HCT116 (cell line): ENCODE data around the gene CAP2. TPM values are rescaled to one million over a fixed set of nuclear protein-coding genes. Genes with fewer than 3 reads are reported as not detected.

Experiments used
- ATAC-seq: fragments of 200-7000 bp; cut with Tn5 transposase; 2 replicates; pipeline ENCODE4 v1.9.1; 2020; ENCODE audit warnings: mild to moderate bottlenecking, moderate library complexity
- BruUV-seq: library from RNA; stranded (reverse); fragments of 400-500 nt; replicated peaks from 2 replicates; lab custom pipeline; 2021; lab: Mats Ljungman, UMichigan
- CTCF ChIA-PET: fragments of 300-600 bp; sonication (Branson Sonifier 250); formaldehyde crosslinking; loops from one replicate; lab custom pipeline; 2021; ENCODE audit warnings: antibody characterized with exemption; lab: Charles Lee
- POLR2A ChIA-PET: fragments of 300-600, 350-600 bp; sonication (Branson Sonifier 250); formaldehyde crosslinking; loops from one replicate; lab custom pipeline; 2021; ENCODE audit warnings: antibody characterized with exemption; lab: Charles Lee
- RAD21 ChIA-PET, 2 experiments: fragments of 300-600 bp; sonication (Branson Sonifier 250); formaldehyde crosslinking; loops; one replicate each; lab custom pipeline; 2023; ENCODE audit warnings: low total read pairs in 2 of 2; ENCODE audit not compliant: uncharacterized antibody in 2 of 2, unreplicated experiment in 2 of 2, low non-redundant PET in 1 of 2; lab: Charles Lee
- DNase-seq: peaks from one replicate; pipeline ENCODE4 v3.0.0-alpha.2; 2010; ENCODE audit warnings: low read depth, low spot score
- H2AFZ ChIP-seq: fragments of 200-600 bp; shearing (Covaris generic), sonication (generic); 2 replicates; pipeline ENCODE4 v1.6.1; 2017; ENCODE audit warnings: low read depth, mixed run types, mixed read lengths, antibody characterized with exemption, low read length; ENCODE audit not compliant: poor library complexity, severe bottlenecking
- H3K27ac ChIP-seq: 2 replicates; pipeline ENCODE4 v1.5.1; 2012; ENCODE audit warnings: low read depth, low read length
- H3K27me3 ChIP-seq: fragments of 200-600 bp; sonication (generic); 2 replicates; pipeline ENCODE4 v1.6.1; 2016; ENCODE audit warnings: mixed run types, low read length, mixed read lengths; ENCODE audit not compliant: insufficient read depth
- H3K36me3 ChIP-seq, 2 experiments: fragments of 200-500 bp in 1 of 2; fragments of 200-600 bp in 1 of 2; sonication (Bioruptor generic) in 1 of 2; sonication (generic) in 1 of 2; 2 replicates each; pipeline versions ENCODE4 v1.5.1 to v1.6.1; 2014 to 2016; ENCODE audit warnings: low read length in 2 of 2, inconsistent platforms in 1 of 2, mixed read lengths in 1 of 2, mixed run types in 1 of 2; ENCODE audit not compliant: insufficient read depth in 2 of 2, control insufficient read depth in 1 of 2
- H3K4me1 ChIP-seq, 2 experiments: fragments of 200-600 bp in 1 of 2; sonication (generic) in 1 of 2; 2 replicates each; pipeline versions ENCODE4 v1.5.1 to v1.6.1; 2012 to 2017; ENCODE audit warnings: low read length in 2 of 2, inconsistent platforms in 1 of 2, mild to moderate bottlenecking in 1 of 2, mixed read lengths in 1 of 2, mixed run types in 1 of 2, moderate library complexity in 1 of 2; ENCODE audit not compliant: insufficient read depth in 2 of 2, control insufficient read depth in 1 of 2
- H3K4me2 ChIP-seq: fragments of 200-600 bp; sonication (generic); 2 replicates; pipeline ENCODE4 v1.6.1; 2017; ENCODE audit warnings: mixed run types, low read length, mixed read lengths
- H3K4me3 ChIP-seq, 2 experiments: fragments of 200-600 bp in 1 of 2; sonication (generic) in 1 of 2; replicated peaks in 1 of 2; 2 replicates each; pipeline ENCODE4 v1.5.1; 2011 to 2016; ENCODE audit warnings: low read length in 2 of 2, control low read depth in 1 of 2, low read depth in 1 of 2, mild to moderate bottlenecking in 1 of 2, mixed read lengths in 1 of 2, mixed run types in 1 of 2
- H3K79me2 ChIP-seq: fragments of 200-600 bp; sonication (generic); 2 replicates; pipeline ENCODE4 v1.6.1; 2017; ENCODE audit warnings: mild to moderate bottlenecking, mixed run types, low read length, moderate library complexity, mixed read lengths; ENCODE audit not compliant: insufficient read depth
- H3K9ac ChIP-seq: fragments of 200-600 bp; sonication (generic); 2 replicates; pipeline ENCODE4 v1.6.1; 2016; ENCODE audit warnings: low read length, mixed read lengths
- H3K9me2 ChIP-seq: fragments of 200-600 bp; sonication (generic), shearing (Covaris generic); 2 replicates; pipeline ENCODE4 v1.6.1; 2017; ENCODE audit warnings: mixed run types, mild to moderate bottlenecking, moderate library complexity; ENCODE audit not compliant: insufficient read depth
- H3K9me3 ChIP-seq, 2 experiments: fragments of 200-500 bp in 1 of 2; fragments of 200-600 bp in 1 of 2; sonication (Bioruptor generic) in 1 of 2; sonication (generic) in 1 of 2; 2 replicates each; pipeline ENCODE4 v1.6.1; 2014 to 2017; ENCODE audit warnings: low read length in 2 of 2, mixed read lengths in 2 of 2, inconsistent platforms in 1 of 2, low read depth in 1 of 2, mild to moderate bottlenecking in 1 of 2, mixed run types in 1 of 2, moderate library complexity in 1 of 2; ENCODE audit not compliant: control insufficient read depth in 1 of 2, insufficient read depth in 1 of 2
- H4K20me1 ChIP-seq: fragments of 200-600 bp; sonication (generic), shearing (Covaris generic); 2 replicates; pipeline ENCODE4 v1.6.1; 2017; ENCODE audit warnings: mixed run types, mild to moderate bottlenecking, moderate library complexity; ENCODE audit not compliant: insufficient read depth
- CEBPB ChIP-seq: IDR thresholded peaks from 2 replicates; pipeline ENCODE4 v1.6.1; 2012; ENCODE audit warnings: low read depth
- EGR1 ChIP-seq: IDR thresholded peaks from 2 replicates; pipeline ENCODE4 v1.6.1; 2012; ENCODE audit warnings: low read depth
- ELF1 ChIP-seq: IDR thresholded peaks from 2 replicates; pipeline ENCODE4 v1.6.1; 2012; ENCODE audit warnings: low read depth, borderline replicate concordance
- EZH2 ChIP-seq: fragments of 200-600 bp; sonication (generic); IDR thresholded peaks from 2 replicates; pipeline ENCODE4 v1.6.1; 2017; ENCODE audit warnings: antibody characterized with exemption, mixed run types
- EZH2phosphoT487 ChIP-seq: fragments of 200-600 bp; IDR thresholded peaks from 2 replicates; pipeline ENCODE4 v1.6.1; 2018; ENCODE audit warnings: antibody characterized with exemption, borderline replicate concordance
- FOSL1 ChIP-seq: IDR thresholded peaks from 2 replicates; pipeline ENCODE4 v1.6.1; 2012; ENCODE audit warnings: low read depth
- POLR2A ChIP-seq: IDR thresholded peaks from 2 replicates; pipeline ENCODE4 v1.7.0; 2011; ENCODE audit warnings: borderline replicate concordance; ENCODE audit not compliant: insufficient read depth, insufficient read length; ENCODE audit errors: extremely low read depth
- POLR2AphosphoS5 ChIP-seq: IDR thresholded peaks from 2 replicates; pipeline ENCODE4 v1.6.1; 2011; ENCODE audit warnings: mild to moderate bottlenecking, low read depth, low read length, moderate library complexity
- RAD21 ChIP-seq: IDR thresholded peaks from 2 replicates; pipeline ENCODE4 v1.6.1; 2012; ENCODE audit warnings: low read depth, mild to moderate bottlenecking
- REST ChIP-seq: IDR thresholded peaks from 2 replicates; pipeline ENCODE4 v1.6.1; 2012; ENCODE audit warnings: low read depth
- SP1 ChIP-seq: IDR thresholded peaks from 2 replicates; pipeline ENCODE4 v1.6.1; 2012; ENCODE audit warnings: low read depth
- SRF ChIP-seq: IDR thresholded peaks from 2 replicates; pipeline ENCODE4 v1.6.1; 2012; ENCODE audit warnings: low read depth
- TCF7L2 ChIP-seq: IDR thresholded peaks from 2 replicates; pipeline ENCODE4 v1.7.0; 2011; ENCODE audit warnings: borderline replicate concordance, inconsistent platforms; ENCODE audit not compliant: insufficient read depth, insufficient read length; ENCODE audit errors: extremely low read depth
- YY1 ChIP-seq: IDR thresholded peaks from 2 replicates; pipeline ENCODE4 v1.6.1; 2011; ENCODE audit warnings: low read length, low read depth, moderate library complexity, mild to moderate bottlenecking; ENCODE audit not compliant: insufficient replicate concordance; ENCODE audit errors: extremely low read depth
- ZBTB33 ChIP-seq: IDR thresholded peaks from 2 replicates; pipeline ENCODE4 v1.6.1; 2011; ENCODE audit warnings: mild to moderate bottlenecking, low read length, moderate library complexity; ENCODE audit not compliant: insufficient replicate concordance; ENCODE audit errors: extremely low read depth
- ZNF274 ChIP-seq: fragments of 200-500 bp; sonication (Bioruptor generic); IDR thresholded peaks from 2 replicates; pipeline ENCODE4 v1.6.1; 2014; ENCODE audit warnings: mild to moderate bottlenecking, low read depth, low read length, inconsistent platforms
- intact Hi-C: fragments of 100-400 bp; cut with micrococcal nuclease; formaldehyde crosslinking; loops from 2 replicates; pipeline ENCODE4 v1.10.0; 2022
- total RNA-seq: library from RNA; stranded (reverse); gene quantifications from one replicate; pipeline ENCODE4 v1.2.1, GENCODE V29; 2021; ENCODE audit not compliant: unreplicated experiment
- TF ChIP-seq, protein P1 (sequence below), 3 experiments: fragments of 200-600 bp in 1 of 3; sonication (generic) in 1 of 3; IDR thresholded peaks in 2 of 3; conservative IDR thresholded peaks in 1 of 3; 2 replicates each; pipeline ENCODE4 v1.5.1; 2012 to 2017; ENCODE audit warnings: low read depth in 2 of 3, low read length in 2 of 3, antibody characterized with exemption in 1 of 3, borderline replicate concordance in 1 of 3, control low read depth in 1 of 3, mild to moderate bottlenecking in 1 of 3, mixed read lengths in 1 of 3, mixed run types in 1 of 3, moderate library complexity in 1 of 3; ENCODE audit not compliant: insufficient read depth in 1 of 3
- TF ChIP-seq, protein P2 (sequence below): IDR thresholded peaks from 2 replicates; pipeline ENCODE4 v1.6.1; 2012

Gene CAP2
- total RNA-seq, 1 experiment from 2014 or later = 3.8 TPM

DNA sequence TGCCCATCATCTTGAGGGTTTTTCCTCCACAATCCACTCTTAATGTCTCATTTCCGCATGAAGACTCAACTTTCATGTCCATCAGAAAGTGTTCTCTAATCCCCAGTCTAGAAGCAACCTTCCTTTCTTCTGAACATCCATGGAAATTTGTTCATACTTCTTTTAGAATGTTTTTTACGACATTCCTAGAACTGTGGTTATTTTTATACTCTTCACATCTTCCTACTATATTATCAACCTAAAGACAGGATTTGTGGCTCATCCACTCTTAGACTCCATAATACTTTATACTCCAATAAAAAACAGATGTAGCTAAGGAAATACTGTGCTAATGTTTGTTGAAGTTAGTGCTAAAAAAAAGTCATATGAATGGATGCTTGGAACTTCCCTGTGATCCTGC is 1.4 kb upstream of the CAP2 start:
- Histone ChIP-seq H3K4me1 (peaks cover 14 to 18% of the 10 kb centered on the region in 2 experiments), H3K4me2 (no peak overlapping the region), H3K27me3 (no peaks in the 10 kb centered on the region), H3K27ac (no peak overlapping the region), H3K79me2 (peaks cover 11% of the 10 kb centered on the region), H3K9me3 (no peaks in the 10 kb centered on the region), H3K9me2 (no peaks in the 10 kb centered on the region), H3K4me3 (no peak overlapping the region), H2AFZ (no peak overlapping the region), H3K9ac (no peak overlapping the region), H3K36me3 (no peaks in the 10 kb centered on the region), H4K20me1 (no peaks in the 10 kb centered on the region)
- intact Hi-C loops = no loop called here
- ChIA-PET CTCF (no interaction called here), POLR2A (no interaction called here), RAD21 (no interaction called here)
- no peak for ATAC-seq
- no peak for DNase-seq
- TF ChIP-seq CEBPB = no peak
- TF ChIP-seq FOSL1 = no peak
- no peak for TF ChIP-seq ZBTB33
- TF ChIP-seq POLR2AphosphoS5 = no peak
- TF ChIP-seq TCF7L2 = no peak
- no peak for TF ChIP-seq SP1
- no peak for TF ChIP-seq EZH2
- no peak for TF ChIP-seq SRF
- TF ChIP-seq, protein P1, sequence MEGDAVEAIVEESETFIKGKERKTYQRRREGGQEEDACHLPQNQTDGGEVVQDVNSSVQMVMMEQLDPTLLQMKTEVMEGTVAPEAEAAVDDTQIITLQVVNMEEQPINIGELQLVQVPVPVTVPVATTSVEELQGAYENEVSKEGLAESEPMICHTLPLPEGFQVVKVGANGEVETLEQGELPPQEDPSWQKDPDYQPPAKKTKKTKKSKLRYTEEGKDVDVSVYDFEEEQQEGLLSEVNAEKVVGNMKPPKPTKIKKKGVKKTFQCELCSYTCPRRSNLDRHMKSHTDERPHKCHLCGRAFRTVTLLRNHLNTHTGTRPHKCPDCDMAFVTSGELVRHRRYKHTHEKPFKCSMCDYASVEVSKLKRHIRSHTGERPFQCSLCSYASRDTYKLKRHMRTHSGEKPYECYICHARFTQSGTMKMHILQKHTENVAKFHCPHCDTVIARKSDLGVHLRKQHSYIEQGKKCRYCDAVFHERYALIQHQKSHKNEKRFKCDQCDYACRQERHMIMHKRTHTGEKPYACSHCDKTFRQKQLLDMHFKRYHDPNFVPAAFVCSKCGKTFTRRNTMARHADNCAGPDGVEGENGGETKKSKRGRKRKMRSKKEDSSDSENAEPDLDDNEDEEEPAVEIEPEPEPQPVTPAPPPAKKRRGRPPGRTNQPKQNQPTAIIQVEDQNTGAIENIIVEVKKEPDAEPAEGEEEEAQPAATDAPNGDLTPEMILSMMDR (IDR thresholded peaks at IDR 0.05 in 2 of 3, conservative IDR thresholded peaks at IDR 0.05 in 1 of 3; ENCODE audit: borderline replicate concordance in 1 of 3, insufficient read depth in 1 of 3, low read depth in 2 of 3, low read length in 2 of 3) = no peak
- TF ChIP-seq REST = no peak
- TF ChIP-seq POLR2A = no peak
- TF ChIP-seq EZH2phosphoT487 = no peak
- TF ChIP-seq, protein P2, sequence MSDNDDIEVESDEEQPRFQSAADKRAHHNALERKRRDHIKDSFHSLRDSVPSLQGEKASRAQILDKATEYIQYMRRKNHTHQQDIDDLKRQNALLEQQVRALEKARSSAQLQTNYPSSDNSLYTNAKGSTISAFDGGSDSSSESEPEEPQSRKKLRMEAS = no peak
- no peak for TF ChIP-seq EGR1
- no peak for TF ChIP-seq ELF1
- TF ChIP-seq RAD21 = no peak
- no peak for TF ChIP-seq ZNF274
- TF ChIP-seq YY1 = no peak
- BruUV-seq = no TSS peak
